Measurements from ENCODE around the gene DISC1.

- TF ChIP-seq, protein P1, sequence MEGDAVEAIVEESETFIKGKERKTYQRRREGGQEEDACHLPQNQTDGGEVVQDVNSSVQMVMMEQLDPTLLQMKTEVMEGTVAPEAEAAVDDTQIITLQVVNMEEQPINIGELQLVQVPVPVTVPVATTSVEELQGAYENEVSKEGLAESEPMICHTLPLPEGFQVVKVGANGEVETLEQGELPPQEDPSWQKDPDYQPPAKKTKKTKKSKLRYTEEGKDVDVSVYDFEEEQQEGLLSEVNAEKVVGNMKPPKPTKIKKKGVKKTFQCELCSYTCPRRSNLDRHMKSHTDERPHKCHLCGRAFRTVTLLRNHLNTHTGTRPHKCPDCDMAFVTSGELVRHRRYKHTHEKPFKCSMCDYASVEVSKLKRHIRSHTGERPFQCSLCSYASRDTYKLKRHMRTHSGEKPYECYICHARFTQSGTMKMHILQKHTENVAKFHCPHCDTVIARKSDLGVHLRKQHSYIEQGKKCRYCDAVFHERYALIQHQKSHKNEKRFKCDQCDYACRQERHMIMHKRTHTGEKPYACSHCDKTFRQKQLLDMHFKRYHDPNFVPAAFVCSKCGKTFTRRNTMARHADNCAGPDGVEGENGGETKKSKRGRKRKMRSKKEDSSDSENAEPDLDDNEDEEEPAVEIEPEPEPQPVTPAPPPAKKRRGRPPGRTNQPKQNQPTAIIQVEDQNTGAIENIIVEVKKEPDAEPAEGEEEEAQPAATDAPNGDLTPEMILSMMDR (IDR thresholded peaks at IDR 0.05; ENCODE audit: low read length): no peak
- no peak for TF ChIP-seq EZH2 (IDR thresholded peaks at IDR 0.05; ENCODE audit: borderline replicate concordance, low read length)
Measured at GRCh38 chr1:231600458-231600976, 26.1 kb upstream of the DISC1 start.

Data from OCI-LY1 (cell line).